CD14-positive monocyte (primary cell): ENCODE data around the gene KLF9. TPM values are rescaled to one million over a fixed set of nuclear protein-coding genes. Genes with fewer than 3 reads are reported as not detected.

Experiments used
- DNase-seq, 3 donors: peaks; one replicate each; pipeline ENCODE4 v3.0.0-alpha.2; 2011 to 2022
- H2AFZ ChIP-seq: 2 replicates; pipeline ENCODE4 v1.6.0; 2012; ENCODE audit warnings: mild to moderate bottlenecking, low read depth, low read length, inconsistent platforms; ENCODE audit not compliant: insufficient read depth, poor library complexity, severe bottlenecking
- H3K27ac ChIP-seq, 2 donors: 1 replicate in 1 of 2; 2 replicates in 1 of 2; pipeline ENCODE4 v1.5.1; 2012 to 2013; ENCODE audit warnings: low read length in 2 of 2, control low read depth in 1 of 2, inconsistent platforms in 1 of 2, low read depth in 1 of 2, mild to moderate bottlenecking in 1 of 2
- H3K27me3 ChIP-seq, 2 donors: one replicate each; pipeline versions ENCODE4 v1.6.0 to v1.6.1; 2011 to 2013; ENCODE audit warnings: low read length in 2 of 2; ENCODE audit not compliant: control insufficient read depth in 2 of 2, insufficient read depth in 2 of 2
- H3K36me3 ChIP-seq, 2 donors: replicated peaks in 1 of 2; 1 replicate in 1 of 2; 2 replicates in 1 of 2; pipeline versions ENCODE4 v1.5.1 to v1.6.1; 2012 to 2013; ENCODE audit warnings: low read length in 2 of 2, control low read depth in 1 of 2, inconsistent platforms in 1 of 2, mild to moderate bottlenecking in 1 of 2; ENCODE audit not compliant: insufficient read depth in 2 of 2, control insufficient read depth in 1 of 2
- H3K4me1 ChIP-seq, 2 donors: 1 replicate in 1 of 2; 2 replicates in 1 of 2; pipeline versions ENCODE4 v1.5.1 to v1.6.1; 2012 to 2013; ENCODE audit warnings: low read length in 2 of 2, control low read depth in 1 of 2, inconsistent platforms in 1 of 2, mild to moderate bottlenecking in 1 of 2, moderate library complexity in 1 of 2; ENCODE audit not compliant: insufficient read depth in 2 of 2, control insufficient read depth in 1 of 2
- H3K4me2 ChIP-seq: replicated peaks from 2 replicates; pipeline ENCODE3; 2012; ENCODE audit warnings: low read length, moderate library complexity, mild to moderate bottlenecking; ENCODE audit not compliant: poor library complexity, severe bottlenecking; ENCODE audit errors: extremely low read depth
- H3K4me3 ChIP-seq, 3 experiments: fragments of 200-600 bp in 1 of 3; sonication (generic) in 1 of 3; replicated peaks in 1 of 3; 1 replicate in 2 of 3; 2 replicates in 1 of 3; pipeline ENCODE4 v1.5.1; 2011 to 2013; ENCODE audit warnings: low read length in 3 of 3, mild to moderate bottlenecking in 3 of 3, control low read depth in 2 of 3, low read depth in 2 of 3, inconsistent platforms in 1 of 3, moderate library complexity in 1 of 3
- H3K79me2 ChIP-seq: 2 replicates; pipeline ENCODE4 v1.6.0; 2012; ENCODE audit warnings: mild to moderate bottlenecking, control low read depth, inconsistent platforms, low read length, moderate library complexity; ENCODE audit not compliant: insufficient read depth
- H3K9ac ChIP-seq: 2 replicates; pipeline ENCODE4 v1.6.0; 2017; ENCODE audit warnings: low read length, mild to moderate bottlenecking; ENCODE audit not compliant: insufficient read depth, poor library complexity, severe bottlenecking
- H3K9me3 ChIP-seq, 2 donors: replicated peaks in 1 of 2; 1 replicate in 1 of 2; 2 replicates in 1 of 2; pipeline versions ENCODE4 v1.5.1 to v1.6.1; 2012 to 2013; ENCODE audit warnings: low read length in 2 of 2, control low read depth in 1 of 2; ENCODE audit not compliant: control insufficient read depth in 1 of 2, insufficient read depth in 1 of 2
- H4K20me1 ChIP-seq: 2 replicates; pipeline ENCODE4 v1.6.0; 2012; ENCODE audit warnings: mild to moderate bottlenecking, low read length, control low read depth, moderate library complexity; ENCODE audit not compliant: insufficient read depth
- H3K27ac Mint-ChIP-seq, 7 donors: one replicate each; pipeline ENCODE4 v1.8.0; 2020; ENCODE audit warnings: mild to moderate bottlenecking in 7 of 7, mixed read lengths in 7 of 7, moderate library complexity in 6 of 7, inconsistent platforms in 2 of 7
- H3K27me3 Mint-ChIP-seq, 3 donors: one replicate each; pipeline ENCODE4 v1.8.0; 2021 to 2022; ENCODE audit warnings: low read depth in 3 of 3, mild to moderate bottlenecking in 3 of 3, mixed read lengths in 3 of 3, moderate library complexity in 3 of 3, inconsistent platforms in 1 of 3
- H3K36me3 Mint-ChIP-seq, 2 donors: one replicate each; pipeline ENCODE4 v1.8.0; 2020; ENCODE audit warnings: mixed read lengths in 2 of 2, inconsistent platforms in 1 of 2, mild to moderate bottlenecking in 1 of 2
- H3K4me1 Mint-ChIP-seq: one replicate; pipeline ENCODE4 v1.8.0; 2020; ENCODE audit warnings: mild to moderate bottlenecking, mixed read lengths
- H3K4me3 Mint-ChIP-seq, 2 donors: one replicate each; pipeline ENCODE4 v1.8.0; 2020; ENCODE audit warnings: mild to moderate bottlenecking in 2 of 2, mixed read lengths in 2 of 2, moderate library complexity in 1 of 2
- H3K9me3 Mint-ChIP-seq, 7 donors: one replicate each; pipeline ENCODE4 v1.8.0; 2020 to 2022; ENCODE audit warnings: mixed read lengths in 7 of 7, mild to moderate bottlenecking in 6 of 7, moderate library complexity in 6 of 7, inconsistent platforms in 2 of 7
- CTCF ChIP-seq: fragments of 200-600 bp; IDR thresholded peaks from one replicate; pipeline ENCODE4 v1.8.0; 2022; ENCODE audit warnings: antibody characterized with exemption, mild to moderate bottlenecking
- WGBS: methylation state at CpG from one replicate; pipeline ENCODE4 v1.1.5; 2013; ENCODE audit warnings: missing lambda C conversion rate; ENCODE audit not compliant: insufficient coverage; 5-methylcytosine and 5-hydroxymethylcytosine counted together
- intact Hi-C, 2 donors: fragments of 100-400 bp; cut with micrococcal nuclease; formaldehyde crosslinking; loops; one replicate each; pipeline versions ENCODE4 v1.15.0 to v1.15.1; 2023
- polyA plus RNA-seq, 3 donors: library from polyadenylated mRNA; depleted of rRNA in 1 of 3; unstranded in 2 of 3; stranded (reverse) in 1 of 3; fragments of 300-500 nt in 2 of 3; fragments of >200 nt in 1 of 3; fragmentation: Illumina TruSeq in 2 of 3; gene quantifications; 1 replicate in 2 of 3; 2 replicates in 1 of 3; pipeline ENCODE4 v1.2.3, GENCODE V29; 2012 to 2021

KLF9 gene
- polyA plus RNA-seq, 3 donors = 0.18 to 26.1 (median 0.72) TPM

- Histone ChIP-seq H3K79me2 (no peaks in the 10 kb centered on the region), H4K20me1 (no peaks in the 10 kb centered on the region), H3K9ac (no peak overlapping the region), H3K4me1 (no peaks in the 10 kb centered on the region), H3K4me3 (no peak overlapping the region), H3K27me3 (no peaks in the 10 kb centered on the region), H2AFZ (no peak overlapping the region), H3K9me3 (no peaks in the 10 kb centered on the region), H3K27ac (no peak overlapping the region), H3K4me2 (no peak overlapping the region), H3K36me3 (peaks cover 37 to 60% of the 10 kb centered on the region in 2 donors)
- no peak overlapping the region for H3K27ac Mint-ChIP-seq
- no peak for DNase-seq
- no peaks in the 10 kb centered on the region for H3K9me3 Mint-ChIP-seq
- H3K36me3 Mint-ChIP-seq = peaks cover 37 to 44% of the 10 kb centered on the region in 2 donors
- no peaks in the 10 kb centered on the region for H3K27me3 Mint-ChIP-seq
- peak; percentile 37 for TF ChIP-seq CTCF
- intact Hi-C loops = no loop called here
- H3K4me1 Mint-ChIP-seq = peaks cover 6% of the 10 kb centered on the region
- H3K4me3 Mint-ChIP-seq = no peak overlapping the region
These were observed 61.7 kb downstream of the KLF9 start for GRCh38 chr9:70352802-70353201.

- Mint-ChIP-seq H3K27ac (no peak overlapping the region), H3K36me3 (peaks cover 41 to 48% of the 10 kb centered on the region in 2 donors), H3K4me1 (peaks cover 5% of the 10 kb centered on the region), H3K4me3 (no peak overlapping the region), H3K9me3 (no peaks in the 10 kb centered on the region), H3K27me3 (no peaks in the 10 kb centered on the region)
- TF ChIP-seq CTCF = no peak
- Histone ChIP-seq H3K4me1 (no peaks in the 10 kb centered on the region), H4K20me1 (no peaks in the 10 kb centered on the region), H3K79me2 (no peaks in the 10 kb centered on the region), H3K27ac (no peak overlapping the region), H3K4me3 (no peak overlapping the region), H3K4me2 (no peak overlapping the region), H2AFZ (no peak overlapping the region), H3K9me3 (no peaks in the 10 kb centered on the region), H3K27me3 (no peaks in the 10 kb centered on the region), H3K36me3 (peaks cover 41 to 60% of the 10 kb centered on the region in 2 donors), H3K9ac (no peak overlapping the region)
- DNase-seq = no peak
- intact Hi-C loops = no loop called here
- no CpG with 5 or more reads among the region's 1 CpG for WGBS
These were observed 62.1 kb downstream of the KLF9 start for GRCh38 chr9:70352356-70352755.
